OCI-LY7 (cell line): ENCODE results near the gene NFAM1. TPM values are rescaled to one million over a fixed set of nuclear protein-coding genes. Genes with fewer than 3 reads are reported as not detected.
A peak's percentile ranks its signal among the peaks of the same experiment; 100 is the strongest.

Source experiments
- BruUV-seq: library from RNA; stranded (reverse); fragments of 400-500 nt; replicated peaks from 2 replicates; lab custom pipeline; 2021; lab: Mats Ljungman, UMichigan
- CTCF ChIA-PET: fragments of 300-600 bp; sonication (Branson Sonifier 250); formaldehyde crosslinking; loops from one replicate; lab custom pipeline; 2022; ENCODE audit warnings: antibody characterized with exemption; ENCODE audit not compliant: unreplicated experiment; lab: Charles Lee
- POLR2A ChIA-PET: fragments of 300-600 bp; sonication (Branson Sonifier 250); formaldehyde crosslinking; loops from one replicate; lab custom pipeline; 2022; ENCODE audit warnings: antibody characterized with exemption; lab: Charles Lee
- DNase-seq: peaks from one replicate; pipeline ENCODE4 v3.0.0-alpha.2; 2015; ENCODE audit warnings: low spot score
- H2AFZ ChIP-seq: fragments of 200-600 bp; sonication (generic), shearing (Covaris generic); 2 replicates; pipeline ENCODE4 v1.6.1; 2014; ENCODE audit warnings: mild to moderate bottlenecking, antibody characterized with exemption, low read length, moderate library complexity
- H3K27ac ChIP-seq: fragments of 200-600 bp; sonication (generic); 2 replicates; pipeline ENCODE4 v1.5.1; 2014; ENCODE audit warnings: mixed run types, low read depth, mild to moderate bottlenecking, moderate library complexity, low read length, inconsistent platforms; ENCODE audit not compliant: poor library complexity, severe bottlenecking
- H3K36me3 ChIP-seq: fragments of 200-600 bp; sonication (generic); 2 replicates; pipeline ENCODE4 v1.6.1; 2014; ENCODE audit warnings: mild to moderate bottlenecking, antibody characterized with exemption, low read length, moderate library complexity, mixed read lengths; ENCODE audit not compliant: insufficient read depth
- H3K4me1 ChIP-seq: fragments of 200-600 bp; sonication (generic); 2 replicates; pipeline ENCODE4 v1.5.1; 2014; ENCODE audit warnings: mild to moderate bottlenecking, low read length; ENCODE audit not compliant: insufficient read depth, poor library complexity, severe bottlenecking
- H3K4me2 ChIP-seq: fragments of 200-600 bp; sonication (generic); 2 replicates; pipeline ENCODE4 v1.6.1; 2014; ENCODE audit warnings: mild to moderate bottlenecking, low read length
- H3K4me3 ChIP-seq: fragments of 200-600 bp; sonication (generic); 2 replicates; pipeline ENCODE4 v1.5.1; 2014; ENCODE audit warnings: mild to moderate bottlenecking, low read depth, low read length; ENCODE audit not compliant: poor library complexity, severe bottlenecking
- H3K79me2 ChIP-seq: fragments of 200-600 bp; sonication (generic); 2 replicates; pipeline ENCODE4 v1.6.1; 2016; ENCODE audit warnings: low read depth, mild to moderate bottlenecking, low read length, moderate library complexity, mixed read lengths; ENCODE audit not compliant: insufficient read depth
- H3K9me2 ChIP-seq: fragments of 200-600 bp; sonication (generic); 2 replicates; pipeline ENCODE4 v1.6.1; 2016; ENCODE audit warnings: mild to moderate bottlenecking, low read length, mixed read lengths; ENCODE audit not compliant: insufficient read depth
- H3K9me3 ChIP-seq: fragments of 200-600 bp; sonication (generic); 2 replicates; pipeline ENCODE4 v1.6.1; 2014; ENCODE audit warnings: mild to moderate bottlenecking, mixed run types, low read length, mixed read lengths
- H4K20me1 ChIP-seq: fragments of 200-600 bp; sonication (generic); 2 replicates; pipeline ENCODE4 v1.6.1; 2014; ENCODE audit warnings: mild to moderate bottlenecking, antibody characterized with exemption, low read length, moderate library complexity, mixed read lengths; ENCODE audit not compliant: insufficient read depth
- EZH2phosphoT487 ChIP-seq: fragments of 200-600 bp; sonication (generic); IDR thresholded peaks from 2 replicates; pipeline ENCODE4 v1.6.1; 2018; ENCODE audit warnings: low read depth, borderline replicate concordance, mild to moderate bottlenecking, mixed run types, antibody characterized with exemption, low read length, moderate library complexity, mixed read lengths
- intact Hi-C: fragments of 100-400 bp; cut with micrococcal nuclease; formaldehyde crosslinking; loops from one replicate; pipeline ENCODE4 v1.10.0; 2022; ENCODE audit not compliant: unreplicated experiment
- total RNA-seq, 2 experiments: library from RNA; depleted of rRNA in 1 of 2; stranded (reverse); fragments of >200 nt in 1 of 2; shearing (Covaris generic) in 1 of 2; gene quantifications; 2 replicates each; pipeline ENCODE4 v1.2.3, GENCODE V29; 2014 to 2022
- TF ChIP-seq, protein P1 (sequence below): fragments of 200-600 bp; sonication (generic); conservative IDR thresholded peaks from 2 replicates; pipeline ENCODE4 v1.5.1; 2014; ENCODE audit warnings: mild to moderate bottlenecking, antibody characterized with exemption, low read length, moderate library complexity, mixed read lengths

Gene NFAM1
- total RNA-seq, 2 experiments from 2014 or later, result 0.16 to 0.88 TPM

DNA sequence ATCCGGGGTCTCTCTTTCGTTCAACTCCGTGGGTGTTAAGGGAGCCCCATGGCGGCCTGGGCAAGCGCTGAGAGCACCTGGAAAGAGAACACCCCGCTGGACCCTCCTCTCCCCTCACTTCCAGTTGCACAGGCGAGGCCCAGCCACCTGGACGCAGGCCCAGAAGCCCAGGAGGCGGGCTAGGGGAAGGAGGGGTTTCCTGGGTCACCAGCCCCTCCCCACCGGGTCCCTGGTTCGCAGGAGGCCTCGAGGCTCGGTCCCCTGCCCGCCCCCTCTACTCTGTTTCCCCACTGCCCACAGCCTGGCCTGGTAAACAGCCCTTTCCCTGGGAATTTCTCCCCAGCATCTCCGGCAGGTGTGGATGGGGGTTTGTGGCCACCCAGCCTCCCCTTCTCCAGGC lies 8.5 kb upstream of the NFAM1 start:
- Histone ChIP-seq H3K4me2 (peak overlapping the region; percentile 90), H3K4me3 (peak overlapping the region; percentile 68), H3K9me2 (no peaks in the 10 kb centered on the region)

DNA sequence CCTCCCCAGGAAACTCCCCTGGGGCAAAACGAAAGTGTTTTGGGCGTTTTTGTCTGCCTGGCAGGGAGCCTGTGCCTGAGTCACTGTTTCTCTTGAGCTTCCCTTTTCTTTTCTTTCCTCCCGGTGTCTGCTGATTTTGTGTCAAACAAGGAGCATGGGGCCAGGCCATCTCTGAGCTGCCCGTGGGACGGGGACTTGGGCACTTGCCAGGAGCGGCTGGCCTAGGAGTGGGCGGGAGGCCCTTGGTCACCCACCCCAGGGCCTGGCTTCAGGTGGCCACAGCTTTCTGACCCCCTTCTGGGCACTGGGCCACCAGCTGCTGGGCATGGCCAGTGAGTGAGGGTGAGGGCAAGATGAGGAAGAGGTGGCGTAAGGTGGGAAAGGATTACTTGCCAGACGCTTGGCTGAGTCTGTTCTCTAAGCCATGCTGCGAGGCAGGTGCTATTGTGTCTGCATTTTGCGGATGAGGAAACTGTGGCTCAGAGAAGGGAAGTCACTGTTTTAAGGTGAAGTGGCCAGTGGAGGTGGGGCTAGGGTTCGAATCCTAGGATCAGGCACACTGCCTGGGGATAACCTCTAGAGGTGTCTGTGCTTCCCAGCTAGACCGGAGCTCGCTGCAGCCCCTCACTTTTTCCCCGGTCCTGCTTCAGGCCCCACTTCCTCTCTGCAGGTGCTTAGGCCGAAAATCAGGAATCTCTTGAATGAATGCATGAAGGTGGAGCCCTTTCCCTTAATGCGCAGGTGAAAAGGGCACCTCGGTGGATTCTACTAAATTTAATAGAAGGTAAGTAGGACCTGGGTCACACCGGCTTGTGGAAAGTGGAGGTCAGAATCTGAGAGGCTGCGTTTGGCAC lies 7.8 kb upstream of the NFAM1 start:
- peak; percentile 75 for DNase-seq
- no peaks in the 10 kb centered on the region for H3K9me3 ChIP-seq
- H3K9me2 ChIP-seq, result no peaks in the 10 kb centered on the region
- peak overlapping the region; percentile 69 for H2AFZ ChIP-seq
- intact Hi-C loops, result loop anchor here (5.0 kb wide), 4 partner anchors 112 to 493 kb away; partner anchors contain the start of genes CENPM, POLDIP3 and SERHL2
- H4K20me1 ChIP-seq, result no peaks in the 10 kb centered on the region
- no TSS peak for BruUV-seq
- peak overlapping the region; percentile 68 for H3K4me3 ChIP-seq
- TF ChIP-seq, protein P1, sequence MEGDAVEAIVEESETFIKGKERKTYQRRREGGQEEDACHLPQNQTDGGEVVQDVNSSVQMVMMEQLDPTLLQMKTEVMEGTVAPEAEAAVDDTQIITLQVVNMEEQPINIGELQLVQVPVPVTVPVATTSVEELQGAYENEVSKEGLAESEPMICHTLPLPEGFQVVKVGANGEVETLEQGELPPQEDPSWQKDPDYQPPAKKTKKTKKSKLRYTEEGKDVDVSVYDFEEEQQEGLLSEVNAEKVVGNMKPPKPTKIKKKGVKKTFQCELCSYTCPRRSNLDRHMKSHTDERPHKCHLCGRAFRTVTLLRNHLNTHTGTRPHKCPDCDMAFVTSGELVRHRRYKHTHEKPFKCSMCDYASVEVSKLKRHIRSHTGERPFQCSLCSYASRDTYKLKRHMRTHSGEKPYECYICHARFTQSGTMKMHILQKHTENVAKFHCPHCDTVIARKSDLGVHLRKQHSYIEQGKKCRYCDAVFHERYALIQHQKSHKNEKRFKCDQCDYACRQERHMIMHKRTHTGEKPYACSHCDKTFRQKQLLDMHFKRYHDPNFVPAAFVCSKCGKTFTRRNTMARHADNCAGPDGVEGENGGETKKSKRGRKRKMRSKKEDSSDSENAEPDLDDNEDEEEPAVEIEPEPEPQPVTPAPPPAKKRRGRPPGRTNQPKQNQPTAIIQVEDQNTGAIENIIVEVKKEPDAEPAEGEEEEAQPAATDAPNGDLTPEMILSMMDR, result no peak
- TF ChIP-seq EZH2phosphoT487, result no peak
- ChIA-PET POLR2A (interaction anchor here (0.8 kb wide), 1 partner anchor 41 kb away, joined by 6 read pairs; no protein-coding TSS in a partner anchor), CTCF (no interaction called here)
- peaks cover 89% of the 10 kb centered on the region for H3K4me1 ChIP-seq
- H3K79me2 ChIP-seq, result peaks cover 4% of the 10 kb centered on the region; the same call in 1 of the 2 replicates
- peak overlapping the region; percentile 76 for H3K27ac ChIP-seq
- no peaks in the 10 kb centered on the region for H3K36me3 ChIP-seq
- peak overlapping the region; percentile 90 for H3K4me2 ChIP-seq

More for the DNA sequence above, 8.5 kb upstream of the NFAM1 start:
- Histone ChIP-seq H2AFZ (no peak overlapping the region; the same call in 1 of the 2 replicates), H3K9me3 (no peaks in the 10 kb centered on the region), H3K36me3 (peaks cover 2% of the 10 kb centered on the region; the same call in 1 of the 2 replicates), H3K79me2 (peaks cover 4% of the 10 kb centered on the region; the same call in 1 of the 2 replicates), H3K4me1 (peaks cover 89% of the 10 kb centered on the region), H3K27ac (peak overlapping the region; percentile 76), H4K20me1 (no peaks in the 10 kb centered on the region)
- TF ChIP-seq, protein P1, result no peak
- no peak for TF ChIP-seq EZH2phosphoT487
- ChIA-PET POLR2A (no interaction called here), CTCF (no interaction called here)
- intact Hi-C loops, result loop anchor here (5.0 kb wide), 3 partner anchors 112 to 493 kb away; partner anchors contain the start of genes CENPM, POLDIP3 and SERHL2
- DNase-seq, result no peak
- TSS peak; percentile 58 for BruUV-seq
